Measurements from ENCODE around the gene DCAKD.

Gene DCAKD

DNA sequence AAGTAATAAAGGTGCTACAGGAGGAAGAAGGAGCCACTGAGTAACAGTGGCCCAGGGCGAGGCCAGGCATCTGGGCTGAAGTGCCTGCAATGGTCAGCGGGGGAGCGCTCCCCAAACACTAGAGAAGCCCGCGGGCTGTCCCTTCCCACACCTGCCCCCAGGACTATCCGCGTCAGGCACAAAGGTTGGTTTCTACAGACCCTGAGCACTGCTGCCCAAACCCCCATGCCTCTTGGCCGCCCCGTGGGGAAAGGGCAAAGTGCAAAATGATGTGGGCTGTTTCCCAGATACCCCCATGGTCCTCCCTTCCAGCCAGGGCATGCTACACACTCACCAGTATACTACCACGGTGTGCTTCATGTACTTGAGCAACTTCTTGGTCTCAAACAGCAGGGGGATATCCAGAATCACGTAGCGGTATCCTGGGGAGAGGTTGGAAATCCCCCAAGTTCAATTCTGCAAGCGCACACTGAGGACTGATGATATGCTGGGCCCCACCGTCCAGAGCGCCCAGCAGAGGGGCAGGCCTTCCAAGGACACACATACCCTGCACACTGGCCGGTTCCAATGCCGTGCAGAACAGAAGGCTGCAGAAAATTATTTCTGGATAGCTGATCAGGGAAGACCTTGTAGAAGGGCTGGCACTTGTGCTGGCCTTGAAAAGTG lies 21.5 kb downstream of the DCAKD start:
- DNase-seq = no peak

DNA sequence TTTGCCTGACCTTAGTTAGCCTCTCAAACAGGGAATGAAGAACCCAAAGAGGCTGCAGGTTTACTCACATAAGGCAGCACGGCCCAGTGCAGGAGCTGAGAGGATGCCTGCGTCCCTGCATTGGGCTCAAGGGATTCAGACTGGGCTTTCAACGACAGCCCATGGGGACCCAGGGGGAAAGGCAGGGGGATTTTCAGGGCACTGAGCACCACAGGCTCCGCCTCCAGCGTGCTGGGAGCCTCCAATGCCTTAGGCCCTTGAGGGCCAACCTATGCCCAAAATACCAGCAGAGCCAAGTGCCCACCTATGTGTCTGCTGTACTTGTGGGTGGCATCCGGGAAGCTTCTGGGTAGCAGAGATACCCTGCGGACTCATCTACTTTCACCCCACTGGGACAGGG lies 22.3 kb downstream of the DCAKD start:
- no peak for DNase-seq

DNA sequence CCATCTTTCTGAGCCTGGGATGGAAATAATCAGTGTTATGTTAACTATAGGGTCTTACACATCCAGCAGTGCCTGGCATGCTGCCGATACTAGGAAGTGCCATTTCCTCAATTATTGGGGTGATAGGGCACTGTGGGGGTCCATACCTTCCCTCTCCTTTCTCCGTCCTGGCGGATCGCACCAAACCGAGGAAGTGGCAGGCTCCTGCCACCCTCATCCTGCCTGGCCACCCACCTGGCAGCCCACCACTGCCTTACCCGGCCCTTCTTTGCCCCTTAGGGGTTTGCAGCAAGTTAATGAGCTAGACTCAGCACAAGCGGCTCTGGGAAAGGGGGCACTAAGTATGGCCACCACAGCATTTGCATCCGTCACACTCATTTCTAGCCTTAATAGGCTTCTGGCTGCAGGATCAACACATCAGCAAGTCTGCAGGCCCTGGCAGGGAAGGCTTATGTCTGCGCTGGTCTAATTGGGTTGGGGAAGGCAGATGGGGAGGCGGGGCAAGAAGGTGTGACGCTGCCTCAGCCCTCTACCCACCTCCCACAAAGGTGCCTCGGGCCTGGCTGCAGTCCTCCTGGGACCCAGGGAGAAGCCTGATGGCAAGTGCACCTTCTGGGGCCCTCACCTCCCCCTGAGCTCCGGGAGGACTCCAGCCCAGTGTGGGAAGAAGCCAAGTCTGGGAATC lies 28.6 kb downstream of the DCAKD start:
- no peak for DNase-seq

DNA sequence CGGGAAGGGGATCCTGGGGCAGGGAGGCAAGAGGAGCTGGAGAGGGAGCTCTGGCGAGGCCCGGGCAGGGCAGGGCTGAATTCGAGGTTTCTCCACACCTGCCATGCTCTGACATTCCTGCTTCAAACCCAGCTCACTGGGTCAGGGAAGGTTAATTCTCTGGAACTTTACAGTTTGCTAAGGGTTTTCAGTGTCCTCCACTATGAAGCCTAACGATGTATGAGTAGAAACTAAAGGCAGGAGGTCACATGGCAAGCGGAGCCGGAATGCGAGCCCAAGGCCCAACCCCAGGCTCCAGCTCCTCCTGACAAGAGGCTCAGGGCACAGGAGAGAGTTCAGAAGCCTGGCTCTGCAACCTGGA lies 29.2 kb downstream of the DCAKD start:
- no peak for DNase-seq

DNA sequence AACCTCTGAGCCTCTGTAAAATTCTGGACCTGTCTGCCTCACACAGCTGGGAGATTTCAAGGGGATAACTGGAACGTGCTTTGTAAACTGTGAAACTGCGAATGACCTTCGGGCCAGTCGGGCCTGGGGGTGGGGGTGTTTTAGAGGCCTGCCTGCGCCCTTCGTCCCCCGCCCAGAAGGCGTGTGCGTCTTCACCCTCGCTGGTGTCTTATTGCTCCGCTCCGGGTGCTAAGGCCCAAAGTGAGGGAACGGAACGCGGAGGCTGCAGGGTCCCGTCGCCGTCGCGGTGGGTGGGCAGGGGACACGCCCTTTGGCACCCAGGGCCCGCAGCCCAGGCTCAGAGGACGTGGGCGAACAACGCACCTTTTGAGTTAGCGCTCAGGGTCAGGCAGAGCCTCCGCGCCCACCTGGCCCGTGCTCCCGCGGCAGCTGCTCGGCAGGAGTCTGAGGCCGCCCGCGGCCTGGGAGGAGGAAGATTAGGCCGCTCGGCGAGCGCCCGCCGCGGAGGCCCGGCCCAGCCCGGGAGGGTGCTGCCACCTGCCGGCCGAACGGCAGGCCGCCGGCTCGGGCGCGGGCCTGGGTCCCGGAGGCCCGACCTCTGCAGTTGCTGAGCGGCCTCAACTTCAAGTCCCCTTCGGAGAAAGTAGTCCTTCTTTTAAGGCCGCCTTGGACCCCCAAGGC lies 29.7 kb downstream of the DCAKD start:
- peak; percentile 56 for DNase-seq

DNA sequence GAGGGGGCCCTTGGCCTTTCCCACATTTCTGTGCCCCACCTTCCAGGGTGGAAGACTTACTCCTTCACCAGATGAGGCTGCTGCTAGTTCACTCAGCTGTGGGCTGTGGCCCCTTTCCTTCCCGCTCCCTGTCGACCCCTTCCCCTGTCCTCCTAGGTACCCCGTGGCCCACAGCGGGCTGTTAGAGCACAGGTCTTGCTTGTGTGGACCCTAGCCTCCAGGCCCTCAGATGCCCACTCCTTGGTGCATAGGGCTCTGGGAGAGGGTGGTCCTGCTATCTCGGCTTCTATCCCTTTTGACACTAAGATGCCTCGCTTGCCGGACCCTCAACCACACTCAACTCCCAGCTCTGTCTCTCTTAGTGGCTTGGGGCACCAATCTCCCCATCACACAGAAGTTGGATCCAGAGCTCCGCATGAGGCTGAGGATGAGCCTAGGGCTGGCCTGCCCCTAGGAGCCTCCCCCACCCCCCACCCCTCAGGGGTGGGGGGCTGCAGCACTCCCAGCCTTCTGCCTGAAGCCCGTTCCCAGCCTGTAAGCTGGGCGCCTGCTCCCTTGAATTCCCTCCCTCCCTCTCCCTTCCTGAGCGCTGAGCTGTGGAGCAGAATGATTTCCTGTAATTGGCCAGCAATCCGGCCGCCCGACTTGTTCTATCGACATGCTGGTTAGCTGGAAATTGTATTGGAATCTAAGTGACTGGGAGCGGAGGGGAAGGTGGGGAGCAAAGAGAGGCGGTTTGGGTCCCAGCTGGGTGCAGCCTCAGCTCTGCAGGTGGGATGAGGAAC lies 30.9 kb downstream of the DCAKD start:
- DNase-seq = no peak

DNA sequence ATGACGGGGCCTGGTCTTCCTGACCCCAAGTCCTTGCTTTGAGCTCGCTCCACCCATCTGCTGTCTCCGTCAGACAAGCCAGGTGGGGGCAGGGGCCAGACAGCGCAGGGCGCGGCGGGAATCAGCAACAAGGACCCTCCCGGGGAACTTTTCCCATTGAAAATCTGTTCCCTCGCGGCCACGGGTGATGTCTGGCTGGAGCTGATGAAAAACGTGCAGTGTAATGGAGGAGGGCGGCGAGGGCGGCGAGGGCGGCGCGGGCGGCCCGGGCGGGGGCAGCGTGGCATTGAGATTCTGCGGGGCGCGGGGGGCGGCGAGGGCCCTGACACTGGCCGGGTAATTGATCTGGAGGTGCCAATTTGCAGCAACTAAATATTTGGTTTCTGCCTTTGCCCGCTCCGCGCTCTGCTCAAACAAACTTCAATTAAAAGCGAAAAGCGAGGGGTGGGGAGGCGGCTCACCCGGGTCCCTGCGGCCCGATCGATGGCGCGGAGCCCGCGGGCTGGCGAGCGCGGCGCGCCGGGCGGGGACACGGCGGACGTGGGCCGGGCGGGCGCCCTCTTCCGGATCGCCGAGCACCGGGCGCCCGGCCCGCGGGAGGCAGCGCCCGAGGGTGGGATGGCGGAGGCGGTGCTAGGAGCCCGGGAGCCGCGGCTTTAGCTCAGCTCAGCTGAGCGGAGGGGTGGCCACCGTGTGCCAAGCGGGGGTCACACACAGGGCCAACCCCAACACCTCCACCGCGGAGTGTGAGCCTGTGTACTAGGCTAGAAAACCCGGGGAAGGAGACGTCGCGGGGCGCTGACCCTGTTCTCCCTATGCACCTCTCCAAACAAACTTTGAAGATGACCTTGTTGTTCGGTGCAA lies 32.4 kb downstream of the DCAKD start:
- DNase-seq = peak; percentile 52

DNA sequence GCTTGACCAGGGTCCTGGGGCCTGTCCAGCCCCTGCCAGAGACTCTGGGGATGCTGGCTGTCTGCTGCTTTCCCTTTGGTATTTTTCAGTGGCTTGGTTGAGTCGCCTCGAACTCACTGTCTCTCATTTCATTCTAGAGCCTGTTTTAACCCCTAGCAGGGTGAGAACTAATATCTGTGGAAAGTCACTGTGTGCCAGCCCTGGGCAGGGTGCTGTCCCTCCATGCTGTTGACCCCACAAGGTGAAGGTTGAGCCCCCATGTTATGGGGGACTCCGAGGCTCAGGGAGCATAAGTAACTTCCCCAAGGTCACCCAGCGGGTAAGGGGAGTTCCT lies 33.0 kb downstream of the DCAKD start:
- DNase-seq = no peak

DNA sequence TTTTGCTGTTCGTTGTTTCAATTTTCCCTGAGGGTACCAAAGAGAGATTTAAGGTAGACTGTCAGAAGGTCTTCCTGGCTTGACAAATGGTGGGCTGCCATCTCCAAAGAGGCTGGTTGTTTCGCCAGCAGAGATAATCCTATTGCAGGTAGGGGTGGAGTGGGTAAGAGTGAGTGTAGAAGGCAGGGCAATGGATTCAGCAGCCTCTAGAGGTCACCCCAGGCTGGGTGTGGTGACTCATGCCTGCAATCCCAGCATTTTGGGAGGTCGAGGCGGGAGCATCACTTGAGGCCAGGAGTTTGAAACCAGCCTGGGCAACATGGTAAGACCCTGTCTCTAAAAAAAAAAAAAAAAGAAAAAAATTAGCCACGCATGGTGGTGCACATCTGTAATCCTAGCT lies 34.6 kb downstream of the DCAKD start:
- no peak for DNase-seq

DNA sequence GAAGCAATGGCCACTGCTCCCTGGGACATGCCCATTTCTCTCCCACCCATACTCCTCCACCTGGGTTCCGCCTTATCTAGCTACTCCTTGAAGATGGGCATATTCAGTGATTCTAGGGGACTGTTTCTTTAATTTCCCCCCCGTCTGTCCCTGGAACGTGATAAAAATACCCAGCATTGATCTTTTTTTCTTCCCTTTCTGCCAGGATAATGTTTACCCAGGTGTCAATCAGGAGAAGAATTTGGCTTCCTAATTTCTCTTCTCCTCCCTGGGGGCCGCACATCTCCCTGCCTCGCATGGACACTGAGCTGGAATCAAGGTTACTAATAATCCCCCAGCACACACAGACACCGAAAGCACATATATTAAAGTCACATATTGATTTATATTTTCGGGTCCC lies 35.2 kb downstream of the DCAKD start:
- no peak for DNase-seq

DNA sequence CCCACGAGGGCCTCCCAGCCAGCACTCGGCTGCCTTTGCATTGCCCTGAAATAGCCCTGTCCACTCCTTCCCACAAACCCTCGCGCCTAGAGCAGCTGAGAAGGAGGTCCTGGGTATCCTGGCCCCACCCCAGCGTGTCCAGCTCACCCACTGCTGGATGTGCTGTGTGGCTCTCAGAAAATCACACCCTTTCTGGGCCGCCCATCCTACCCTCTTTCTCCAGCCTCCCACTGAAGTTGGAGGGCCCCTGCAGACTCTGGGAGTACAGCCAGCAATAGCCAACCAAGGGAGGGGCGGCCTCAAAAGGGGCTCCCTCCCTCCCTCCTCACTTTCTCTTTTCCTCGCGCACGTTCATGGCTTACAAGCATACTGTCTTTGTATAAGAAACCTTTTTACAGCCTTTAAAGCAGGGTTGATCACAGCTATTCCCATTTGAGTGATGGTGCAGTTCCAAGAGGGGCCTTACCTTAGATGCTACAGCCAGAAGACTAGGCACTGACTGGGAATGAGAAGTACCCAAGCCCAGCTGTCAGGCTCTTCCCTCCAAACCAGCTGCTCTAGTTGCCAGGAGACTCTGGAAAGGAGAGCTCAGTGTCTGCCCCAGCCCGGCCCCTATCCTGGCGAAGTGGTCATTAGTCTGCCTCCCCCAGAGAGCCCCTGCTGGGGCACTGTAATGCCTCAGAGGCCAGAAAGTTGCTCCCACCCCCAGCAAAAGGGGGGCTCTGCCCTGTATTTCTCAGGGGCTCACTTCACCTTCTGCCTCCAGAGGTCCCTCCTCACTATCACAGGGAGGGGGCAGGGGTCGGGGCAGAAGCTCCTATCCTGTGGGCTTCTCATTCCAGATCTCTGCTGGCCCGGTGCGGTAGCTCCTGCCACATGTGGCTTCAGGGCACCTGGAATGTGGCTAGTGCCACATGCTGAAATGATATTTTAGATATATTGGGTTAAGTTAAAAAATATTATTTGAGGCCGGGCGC lies 38.1 kb downstream of the DCAKD start:
- no peak for DNase-seq

DNA sequence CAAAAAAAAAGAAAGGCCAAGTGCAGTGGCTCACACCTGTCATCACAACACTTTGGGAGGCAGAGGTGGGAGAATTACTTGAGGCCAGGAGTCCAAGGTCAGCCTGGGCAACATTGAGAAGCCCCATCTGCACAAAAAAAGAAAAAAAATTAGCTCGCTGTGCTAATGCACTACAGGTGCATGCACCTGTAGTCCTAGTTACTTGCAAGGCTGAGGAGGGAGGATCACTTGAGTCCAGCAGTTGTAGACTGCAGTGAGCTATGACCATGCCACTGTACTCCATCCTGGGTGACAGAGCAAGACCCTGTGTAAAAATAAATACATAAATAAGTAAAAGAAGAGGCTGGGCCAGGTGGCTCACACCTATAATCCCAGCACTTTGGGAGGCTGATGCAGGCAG lies 39.7 kb downstream of the DCAKD start:
- DNase-seq = no peak

DNA sequence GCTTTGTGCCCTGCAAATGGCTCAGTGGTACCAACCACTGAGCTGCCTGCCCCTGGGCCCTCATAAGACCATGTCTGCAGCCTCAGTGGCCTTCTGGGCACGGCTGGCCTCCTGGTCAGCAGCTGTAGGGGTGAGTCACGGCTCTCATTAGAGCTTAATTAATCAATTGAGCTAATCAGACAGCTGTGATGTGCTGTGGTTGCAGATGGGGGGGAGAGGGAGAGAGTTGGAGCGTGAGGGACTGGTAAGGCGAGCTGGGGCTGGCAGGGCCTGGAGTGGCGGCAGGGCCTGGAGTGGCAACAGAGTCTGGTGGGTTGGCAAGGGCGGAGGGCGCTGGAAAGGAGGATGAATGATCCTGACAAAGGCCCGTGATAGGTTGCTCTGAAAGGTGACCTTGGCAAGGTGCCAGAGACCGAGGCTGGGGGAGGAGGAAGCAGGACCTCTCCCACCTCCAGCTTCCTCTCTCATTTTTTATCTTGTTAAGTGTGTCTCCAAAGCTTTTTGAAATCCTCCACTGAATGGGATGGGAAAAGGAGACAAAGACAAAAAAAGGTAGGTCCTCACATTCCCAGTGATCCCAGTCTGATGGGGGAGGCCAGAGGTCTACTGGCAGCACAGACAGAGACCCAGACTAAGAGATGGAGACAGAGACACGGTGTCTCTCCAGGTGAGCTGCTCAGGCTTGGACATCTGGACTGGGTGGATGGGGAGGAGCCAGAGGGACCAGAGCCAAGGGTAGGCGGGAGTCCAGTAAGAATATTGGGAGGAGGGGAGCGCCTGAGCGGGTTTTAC lies 41.6 kb downstream of the DCAKD start:
- DNase-seq = no peak

DNA sequence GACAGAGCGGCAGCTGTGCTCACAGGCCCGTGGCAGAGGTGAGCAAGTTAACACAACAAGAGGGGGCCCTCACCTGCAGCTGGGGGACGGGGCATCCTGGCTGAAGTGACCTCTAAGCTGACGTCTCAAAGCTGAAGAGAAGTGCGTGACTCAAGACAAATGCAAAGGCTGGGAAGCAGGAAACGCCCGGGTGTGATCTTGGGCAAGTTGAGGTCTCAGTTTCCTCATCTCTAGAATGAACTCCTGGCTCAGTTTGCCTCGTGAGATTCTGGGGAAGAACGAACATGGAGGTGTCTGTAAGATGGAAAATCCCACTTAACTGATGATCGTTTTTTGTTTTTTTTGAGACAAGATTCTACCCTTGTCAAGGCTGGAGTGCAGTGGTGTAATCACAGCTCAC lies 43.2 kb downstream of the DCAKD start:
- no peak for DNase-seq

DNA sequence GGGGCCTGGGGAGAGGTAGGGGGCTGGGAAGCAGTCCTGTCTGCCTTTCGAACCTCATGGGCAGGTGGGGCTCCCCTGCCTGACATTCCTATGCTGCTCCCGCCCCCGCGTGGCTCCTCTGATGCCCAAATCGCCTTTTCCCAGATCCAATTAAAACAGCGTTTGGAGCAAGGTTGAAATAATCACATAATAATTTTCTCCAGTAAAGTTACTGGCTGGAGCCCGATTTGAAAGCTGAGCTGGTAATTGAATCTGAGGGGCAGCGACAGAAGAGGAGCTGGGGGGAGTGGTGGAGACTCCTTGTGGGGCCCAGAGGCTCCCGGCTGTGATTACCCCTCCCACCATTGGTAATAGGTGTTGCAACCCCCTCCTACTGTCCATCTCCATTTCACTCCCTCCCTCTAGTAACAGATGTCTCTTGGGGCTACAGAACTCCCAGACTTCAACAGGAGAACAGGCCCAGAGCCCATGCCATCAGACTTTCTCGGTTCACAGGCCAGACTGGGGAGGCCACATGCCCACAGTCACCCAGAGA lies 44.4 kb downstream of the DCAKD start:
- DNase-seq = no peak

DNA sequence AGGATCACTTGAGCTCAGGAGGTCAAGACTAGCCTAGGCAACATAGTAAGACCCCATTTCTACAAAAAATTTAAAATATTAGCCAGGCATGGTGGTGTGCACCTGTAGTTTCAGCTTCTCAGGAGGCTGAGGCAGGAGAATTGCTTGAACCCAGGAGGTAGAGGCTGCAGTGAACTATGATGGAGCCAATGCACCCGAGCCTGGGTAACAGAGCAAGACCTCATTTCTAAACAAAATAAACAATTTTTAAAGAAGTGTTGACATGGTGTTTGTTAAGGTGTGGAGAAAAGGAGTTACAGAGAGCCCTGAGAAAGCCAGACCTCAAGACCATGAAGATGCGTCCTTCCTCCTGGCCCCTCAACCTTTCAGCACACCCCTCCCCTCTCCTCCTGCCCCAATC lies 45.7 kb downstream of the DCAKD start:
- no peak for DNase-seq

DNA sequence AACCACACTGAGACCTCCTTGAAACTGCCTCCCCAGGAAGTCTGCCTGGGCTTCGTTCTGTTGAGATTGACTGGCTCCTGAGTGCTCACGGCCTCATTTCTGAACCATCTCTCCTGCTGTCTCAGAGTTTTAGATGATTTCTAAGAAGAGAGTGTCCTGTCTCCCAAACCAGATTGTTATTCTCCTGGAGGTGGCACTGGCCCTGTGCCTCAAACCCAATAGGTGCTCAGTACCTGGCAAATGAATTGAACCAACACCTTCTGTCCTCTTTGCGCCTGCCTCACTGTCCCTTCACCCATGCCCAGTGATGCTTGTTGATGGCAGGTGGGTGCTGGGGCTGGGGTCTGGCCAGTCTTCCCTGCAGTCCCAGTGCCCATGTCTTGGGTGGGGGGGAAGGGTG lies 47.0 kb downstream of the DCAKD start:
- DNase-seq = no peak

DNA sequence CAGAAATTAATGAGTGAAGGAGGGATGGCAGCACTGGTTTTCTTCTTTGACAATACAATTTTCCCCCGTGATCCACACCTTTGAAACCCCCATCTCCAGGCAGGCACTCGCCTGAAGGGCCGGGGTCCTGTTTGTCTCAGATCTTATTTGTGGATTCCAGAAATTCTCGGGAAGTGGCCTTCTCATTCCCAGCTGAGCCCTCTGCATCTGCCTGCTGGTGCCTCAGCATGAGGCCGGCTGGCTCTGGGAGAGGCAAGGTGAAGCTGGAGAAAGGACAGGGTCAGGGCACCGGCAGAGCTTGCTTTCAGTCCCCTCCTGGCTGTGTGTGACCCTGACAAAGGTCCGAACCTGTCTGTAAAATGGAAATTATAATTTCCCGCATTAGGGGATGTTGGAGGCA lies 47.6 kb downstream of the DCAKD start:
- DNase-seq = no peak

DNA sequence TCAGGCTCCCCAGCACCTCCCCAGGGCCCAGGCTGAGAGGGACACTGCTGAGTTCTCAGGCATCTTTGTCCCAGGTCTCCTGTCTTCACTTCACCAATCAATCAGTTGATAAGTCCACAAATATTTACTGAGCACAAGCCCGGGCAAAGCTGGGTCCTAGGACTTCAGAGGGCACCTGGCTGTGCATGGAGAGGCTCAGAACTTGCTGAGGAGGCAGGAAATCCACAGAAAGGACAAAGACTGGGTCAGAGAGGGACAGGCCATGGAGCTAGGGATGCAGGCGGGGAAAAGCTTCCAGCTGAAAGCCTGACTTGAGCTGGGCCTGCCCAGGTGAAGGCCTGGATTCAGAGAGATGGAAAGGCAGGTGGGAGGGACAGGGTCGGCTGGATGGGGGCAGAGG lies 50.1 kb downstream of the DCAKD start:
- DNase-seq = no peak

DNA sequence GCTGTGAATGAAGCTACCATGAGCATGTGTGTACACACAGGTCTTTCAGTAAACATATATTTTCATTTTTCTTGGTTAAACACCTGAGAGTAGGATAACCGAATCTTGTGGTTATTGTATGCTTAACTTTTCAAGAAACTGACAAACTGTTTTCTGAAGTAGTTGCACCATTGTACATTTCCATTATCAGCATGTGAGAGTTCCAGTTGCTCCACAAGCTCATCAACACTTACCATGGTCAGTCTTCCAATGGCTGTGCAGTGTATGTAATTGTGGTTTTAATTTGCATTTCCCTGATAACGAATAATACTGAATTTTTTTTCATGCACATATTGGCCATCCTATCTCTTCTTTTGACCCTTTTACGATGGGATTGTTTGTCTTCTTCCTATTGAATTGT lies 52.0 kb downstream of the DCAKD start:
- DNase-seq = no peak
